ENCODE data around the gene DENND1B.
A peak's percentile ranks its signal among the peaks of the same experiment; 100 is the strongest.
"Not testable (repeated sequence)": the region's sequence is repeated elsewhere in the genome, so short reads cannot be mapped to it uniquely, and the experiment has no call there.

The DENND1B gene

DNA sequence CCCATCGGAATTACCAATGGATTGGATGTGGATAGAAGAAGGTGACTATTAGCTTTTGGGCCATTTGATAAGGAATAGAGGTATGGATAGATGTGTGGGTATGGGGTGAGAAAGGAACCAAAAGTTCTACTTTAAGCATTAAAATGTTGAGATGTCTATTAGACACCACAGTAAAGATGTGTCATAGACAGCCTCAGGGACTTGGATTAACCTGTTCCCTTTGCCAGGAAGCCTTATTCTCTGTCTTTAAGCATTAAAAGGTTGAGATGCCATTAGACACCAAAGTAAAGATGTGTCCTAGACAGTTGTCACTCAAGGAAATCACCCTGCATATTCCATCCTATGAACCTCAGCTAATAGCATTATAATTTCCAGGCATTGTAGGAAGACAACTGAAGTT, 11.0 kb upstream of the DENND1B start:
- DNase-seq (ENCODE audit: low read depth in 2 of 2) = no peak

DNA sequence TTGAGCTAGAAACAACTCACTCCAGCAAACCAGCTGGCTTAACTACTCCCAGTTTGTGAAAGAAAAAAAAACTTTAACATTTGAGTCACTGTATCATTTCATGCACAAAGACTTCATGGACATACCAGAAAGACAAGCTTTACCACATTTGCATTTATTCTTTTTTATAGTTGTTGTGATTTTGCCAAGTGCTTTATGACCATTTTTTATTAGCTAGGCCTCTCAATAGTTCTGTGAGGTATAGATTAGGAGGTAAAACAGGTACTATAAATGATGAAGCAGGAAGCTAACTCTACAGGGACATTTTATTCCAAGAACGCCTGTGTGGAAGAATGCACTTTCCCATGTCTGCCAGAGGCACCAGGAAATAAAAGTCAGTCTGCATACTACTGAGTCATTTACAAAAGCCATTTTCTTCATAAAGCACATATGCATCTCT, 8.2 kb upstream of the DENND1B start:
- no peak for DNase-seq (ENCODE audit: low read depth in 2 of 2)

DNA sequence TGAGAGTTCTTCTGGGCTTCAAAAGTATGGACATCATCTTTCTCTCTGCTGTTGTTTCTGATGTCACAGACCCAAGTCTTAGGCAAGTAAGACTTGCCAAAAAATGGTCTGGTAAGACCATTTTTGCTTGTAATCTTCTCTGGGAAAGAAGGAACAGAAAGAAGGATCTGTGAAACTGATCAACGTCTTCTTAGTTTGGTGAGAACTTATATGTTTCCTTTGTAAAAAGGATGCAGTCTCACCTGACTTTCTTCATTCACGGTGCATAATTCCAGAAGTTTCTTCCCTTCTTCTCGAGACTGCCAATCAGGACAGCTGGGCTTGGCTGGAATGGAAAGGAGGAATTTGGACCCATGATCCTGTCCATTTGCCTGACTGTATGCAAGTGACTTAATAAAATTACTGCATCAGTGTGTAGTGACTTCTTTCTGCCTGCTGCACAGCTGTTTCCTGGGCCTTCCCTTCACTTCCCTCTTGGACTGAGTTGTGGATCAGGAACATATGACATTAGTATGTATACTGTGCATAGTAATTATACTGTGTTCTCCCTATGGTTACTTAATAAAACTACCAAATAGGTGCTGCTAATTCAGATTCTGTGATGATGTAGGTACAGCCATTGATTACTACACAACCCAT, 7.6 kb upstream of the DENND1B start:
- no peak for DNase-seq (ENCODE audit: low read depth in 2 of 2)

DNA sequence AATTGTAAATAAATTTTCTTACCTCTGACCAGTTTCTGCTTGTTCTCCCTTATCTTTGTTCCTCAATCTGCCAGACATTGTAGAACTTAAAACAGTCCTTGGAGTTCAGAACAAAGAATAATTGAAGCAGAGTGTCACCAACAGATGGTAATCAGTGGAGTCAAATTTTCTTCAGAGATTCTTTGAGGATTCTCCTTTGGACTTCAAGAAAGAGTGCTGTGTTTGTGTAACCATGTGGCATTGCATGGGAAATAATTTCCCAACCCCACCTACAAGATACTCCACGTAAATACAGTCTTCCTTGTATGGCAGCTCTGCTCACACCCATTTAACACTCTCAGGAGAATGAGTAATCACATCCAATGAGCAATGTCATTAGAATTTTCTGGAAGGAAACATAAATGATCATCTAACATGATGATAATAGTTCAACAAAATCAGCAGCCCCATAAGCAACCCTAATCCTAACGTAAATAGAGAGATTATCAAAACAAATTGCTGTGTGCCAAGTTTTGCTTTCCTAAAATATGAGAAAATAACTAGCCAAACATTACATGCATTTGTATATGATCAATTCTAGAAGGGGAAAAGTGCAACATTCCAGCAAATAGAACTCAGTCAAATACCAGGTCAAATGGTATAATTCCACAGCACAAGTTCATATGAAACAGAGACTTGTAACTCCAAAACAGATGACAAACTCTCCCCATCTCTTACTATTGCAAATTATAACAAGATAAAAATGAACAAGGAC, 6.9 kb upstream of the DENND1B start:
- DNase-seq (ENCODE audit: low read depth in 2 of 2) = no peak

DNA sequence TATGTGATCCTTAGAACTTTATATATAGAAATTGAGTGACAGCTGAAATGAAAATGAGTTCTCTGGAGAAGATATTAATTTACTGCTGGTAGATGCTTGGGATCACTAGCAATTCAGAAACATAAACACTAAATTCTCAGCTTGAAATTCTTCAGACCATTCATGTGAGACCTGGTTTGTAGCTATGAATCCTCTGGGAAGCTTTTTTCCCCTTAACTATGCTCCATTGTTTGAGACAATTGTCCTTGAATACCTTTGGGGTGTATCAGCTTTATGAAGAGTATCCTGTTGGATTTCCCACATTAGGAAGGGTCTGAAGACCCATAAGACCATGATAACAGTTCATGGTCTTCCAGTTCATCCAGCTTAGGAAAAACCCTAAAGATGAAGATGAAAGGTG, 4.6 kb upstream of the DENND1B start:
- no peak for DNase-seq (ENCODE audit: low read depth in 2 of 2)

DNA sequence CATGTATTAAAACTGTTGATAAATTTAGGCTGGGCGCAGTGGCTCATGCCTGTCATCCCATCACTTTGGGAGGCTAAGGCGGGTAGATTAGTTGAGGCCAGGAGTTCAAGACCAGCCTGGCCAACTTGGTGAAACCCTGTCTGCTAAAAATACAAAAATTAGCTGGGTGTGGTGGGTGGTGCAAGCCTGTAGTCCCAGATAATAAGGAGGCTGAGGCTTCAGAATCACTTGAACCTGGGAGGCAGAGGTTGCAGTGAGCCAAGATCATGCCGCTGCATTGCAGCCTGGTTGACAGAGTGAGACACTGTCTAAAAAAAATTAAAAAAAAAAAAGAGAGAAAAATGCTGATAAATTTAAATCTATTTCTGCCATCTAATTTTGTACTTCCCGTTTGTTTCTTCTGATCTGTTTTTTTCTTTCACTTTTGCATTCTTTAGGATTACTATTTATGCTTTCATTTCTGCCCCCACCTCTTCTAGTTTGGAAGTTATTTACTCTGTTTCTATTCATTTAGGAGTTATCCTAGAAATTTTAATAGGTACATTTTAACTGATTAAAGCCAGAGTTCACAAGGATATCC, 3.2 kb upstream of the DENND1B start:
- DNase-seq (ENCODE audit: low read depth in 2 of 2) = no peak

DNA sequence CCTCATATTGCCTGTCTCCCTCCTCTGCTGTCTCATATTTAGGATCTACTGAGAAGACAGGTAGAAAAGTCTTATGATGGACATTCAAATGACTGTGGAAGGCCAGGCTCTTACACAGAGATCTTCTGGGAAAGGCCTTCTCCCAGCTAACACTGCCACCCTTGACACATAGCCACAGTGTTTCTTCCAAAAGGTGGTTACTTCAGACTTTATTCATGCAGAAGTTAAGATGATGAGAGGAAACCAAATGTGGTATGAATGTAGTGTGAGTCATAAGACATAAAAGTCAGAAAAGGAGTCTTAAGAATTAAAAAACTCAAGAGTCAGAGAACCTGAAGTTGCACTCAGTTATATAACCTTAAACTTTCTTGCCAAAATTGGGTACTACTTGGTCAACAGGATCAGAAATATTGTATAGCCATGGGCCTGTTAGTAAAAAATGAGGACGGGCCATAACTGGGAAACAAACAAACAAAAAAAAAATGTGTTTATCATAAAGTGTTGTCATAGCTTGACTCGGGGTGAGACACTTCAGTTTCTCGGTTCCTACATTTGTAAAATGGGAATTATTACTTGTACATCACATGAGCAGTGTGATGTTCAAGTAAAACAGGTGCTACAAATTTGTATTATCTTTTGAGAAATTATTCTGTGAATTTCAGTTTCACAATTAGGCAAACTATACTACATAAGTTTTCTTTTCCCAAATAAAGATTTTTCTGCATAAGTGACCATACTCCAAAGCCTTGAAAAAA, 1.2 kb upstream of the DENND1B start:
- DNase-seq (ENCODE audit: low read depth in 2 of 2) = peak in 1 of 2 donors; percentile 28

DNA sequence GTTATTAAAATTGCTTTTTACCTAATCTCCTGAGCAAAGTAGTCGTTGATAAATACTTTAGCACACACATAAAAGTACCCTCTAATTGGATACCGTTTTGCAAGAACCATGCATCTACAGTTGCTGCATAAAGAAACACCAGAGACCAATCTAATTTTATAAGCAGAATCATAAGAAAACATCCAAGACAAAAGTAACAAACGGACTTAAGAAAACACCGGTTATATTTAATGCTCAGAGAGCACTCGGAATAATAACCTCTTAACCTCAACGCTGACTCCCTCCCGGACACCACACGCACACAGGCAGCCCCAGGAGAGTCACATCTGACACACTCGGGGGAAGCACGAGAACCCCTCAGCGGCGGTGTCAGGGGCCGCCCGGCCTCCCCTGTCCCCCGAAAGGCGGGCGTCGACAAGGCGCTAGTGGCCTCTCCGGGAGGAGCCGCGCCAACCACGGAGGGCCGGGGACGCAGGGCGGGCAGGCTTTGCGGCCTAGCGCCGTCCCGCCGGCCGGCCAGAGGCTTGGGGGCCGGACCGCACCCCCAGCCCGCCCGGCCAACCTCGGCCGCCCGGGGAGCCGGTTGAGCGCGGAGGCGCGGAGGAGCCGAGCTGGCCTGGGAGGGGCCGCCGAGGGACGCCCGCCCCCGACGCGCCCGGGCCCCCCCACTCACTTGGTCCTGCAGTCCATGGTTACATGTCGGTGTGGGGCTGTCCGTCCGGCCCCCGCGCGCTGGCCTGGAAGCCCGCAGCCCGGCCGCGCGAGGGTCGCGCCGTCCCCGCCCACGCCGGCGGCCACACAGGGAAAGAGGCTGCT, 606 bp downstream of the DENND1B start:
- peak; percentile 36 to 43 for DNase-seq (ENCODE audit: low read depth in 2 of 2)

DNA sequence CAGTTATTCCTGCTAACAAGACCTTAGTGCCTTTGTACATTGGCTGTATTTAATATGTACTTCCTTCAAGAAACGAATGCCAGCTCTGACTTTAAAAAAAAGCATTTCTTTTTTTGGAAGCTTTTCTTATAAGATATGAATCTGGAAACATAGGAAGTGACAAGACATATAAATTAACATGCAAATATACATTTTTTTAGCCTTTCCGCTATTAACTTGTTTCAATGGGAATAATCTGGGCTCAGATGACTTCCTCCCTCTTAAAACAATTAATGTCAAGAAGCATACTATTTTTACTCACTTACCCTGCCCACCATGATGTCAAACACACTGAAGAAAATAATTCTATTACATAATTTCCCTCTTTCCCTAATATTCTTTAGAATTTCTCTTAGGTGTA, 1.4 kb downstream of the DENND1B start:
- DNase-seq (ENCODE audit: low read depth in 2 of 2) = no peak

DNA sequence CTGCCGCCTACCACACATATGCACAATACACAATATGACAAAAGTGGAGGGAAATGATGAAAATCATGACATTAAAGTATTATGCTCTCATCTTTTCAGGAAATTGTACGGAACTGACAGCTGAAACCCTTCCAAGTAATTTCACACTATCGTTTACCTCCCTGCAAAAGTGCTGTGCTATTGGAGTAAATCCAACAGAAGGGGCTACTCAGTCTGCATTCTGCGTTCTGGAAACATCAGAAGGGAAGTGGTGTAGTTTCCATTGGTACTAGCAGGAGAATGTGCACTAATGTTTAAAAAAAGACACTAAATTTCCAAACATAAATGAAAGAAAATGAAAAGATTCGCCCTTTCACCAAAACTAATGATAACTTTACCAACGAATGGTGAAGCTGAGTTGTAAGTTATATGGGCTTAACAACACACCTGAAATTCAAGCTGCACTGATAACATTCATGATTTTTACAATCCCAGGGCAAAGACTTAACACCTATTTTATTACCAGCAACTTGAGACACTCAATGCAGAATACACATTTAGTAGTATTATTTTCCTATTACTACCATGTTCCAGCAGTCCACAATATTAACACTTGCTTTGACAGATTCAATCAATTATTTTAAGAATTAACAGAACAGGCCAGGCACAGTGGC, 3.2 kb downstream of the DENND1B start:
- no peak for DNase-seq (ENCODE audit: low read depth in 2 of 2)

DNA sequence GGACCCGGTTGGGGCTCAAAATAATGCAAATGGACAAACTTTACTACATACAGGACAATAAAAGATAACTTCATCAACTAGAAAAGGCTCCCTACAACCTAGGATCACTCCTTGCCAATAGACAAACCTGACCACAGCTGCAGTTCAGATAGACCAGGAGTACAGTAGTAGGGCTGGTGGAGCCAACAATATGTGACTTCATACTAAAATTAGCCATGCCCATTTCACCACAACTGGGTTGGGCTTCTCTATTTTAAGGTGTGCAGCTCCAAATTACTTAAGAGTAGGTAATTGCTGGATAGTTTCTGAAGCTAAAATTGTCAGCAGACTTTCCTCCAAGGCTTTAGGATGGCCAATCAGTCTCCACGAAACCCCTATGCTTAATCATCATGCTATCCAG, 3.9 kb downstream of the DENND1B start:
- DNase-seq (ENCODE audit: low read depth in 2 of 2) = no peak

DNA sequence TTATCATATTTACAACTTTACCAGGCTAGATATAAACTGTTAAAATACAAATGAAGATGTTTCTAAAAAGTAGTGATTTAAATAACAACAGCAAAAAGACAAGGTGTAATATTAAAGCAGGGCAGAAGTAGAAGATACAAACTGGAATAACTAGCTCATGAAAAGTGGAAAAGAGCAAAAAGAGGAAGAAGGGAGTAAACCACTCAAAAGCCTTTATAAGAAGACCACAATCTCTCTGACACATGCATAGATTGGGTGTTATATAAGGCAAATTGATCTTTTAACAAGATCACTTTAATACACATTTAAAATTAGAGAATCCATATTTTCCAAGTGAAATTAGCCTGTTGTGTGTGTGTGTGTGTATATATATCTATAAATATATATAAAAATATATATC, 5.0 kb downstream of the DENND1B start:
- no peak for DNase-seq (ENCODE audit: low read depth in 2 of 2)

DNA sequence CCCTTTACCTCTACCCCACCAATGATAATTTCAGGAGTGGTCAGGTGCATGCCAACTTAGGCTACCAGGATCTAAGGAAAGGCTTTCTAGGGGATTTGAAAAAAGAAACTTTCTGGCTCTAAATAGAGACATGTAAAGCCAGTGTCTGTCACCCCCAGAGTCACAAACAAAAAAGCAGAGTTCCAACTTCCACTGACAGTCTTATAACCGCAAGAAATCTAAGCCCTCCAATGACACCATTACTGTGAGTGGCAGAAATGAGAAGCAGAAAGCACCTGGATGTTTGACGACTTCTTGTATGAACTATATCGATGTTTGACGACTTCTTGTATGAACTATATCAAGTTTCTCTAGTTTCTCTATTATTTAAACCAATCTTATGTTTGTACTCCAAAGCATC, 6.0 kb downstream of the DENND1B start:
- DNase-seq (ENCODE audit: low read depth in 2 of 2) = no peak

DNA sequence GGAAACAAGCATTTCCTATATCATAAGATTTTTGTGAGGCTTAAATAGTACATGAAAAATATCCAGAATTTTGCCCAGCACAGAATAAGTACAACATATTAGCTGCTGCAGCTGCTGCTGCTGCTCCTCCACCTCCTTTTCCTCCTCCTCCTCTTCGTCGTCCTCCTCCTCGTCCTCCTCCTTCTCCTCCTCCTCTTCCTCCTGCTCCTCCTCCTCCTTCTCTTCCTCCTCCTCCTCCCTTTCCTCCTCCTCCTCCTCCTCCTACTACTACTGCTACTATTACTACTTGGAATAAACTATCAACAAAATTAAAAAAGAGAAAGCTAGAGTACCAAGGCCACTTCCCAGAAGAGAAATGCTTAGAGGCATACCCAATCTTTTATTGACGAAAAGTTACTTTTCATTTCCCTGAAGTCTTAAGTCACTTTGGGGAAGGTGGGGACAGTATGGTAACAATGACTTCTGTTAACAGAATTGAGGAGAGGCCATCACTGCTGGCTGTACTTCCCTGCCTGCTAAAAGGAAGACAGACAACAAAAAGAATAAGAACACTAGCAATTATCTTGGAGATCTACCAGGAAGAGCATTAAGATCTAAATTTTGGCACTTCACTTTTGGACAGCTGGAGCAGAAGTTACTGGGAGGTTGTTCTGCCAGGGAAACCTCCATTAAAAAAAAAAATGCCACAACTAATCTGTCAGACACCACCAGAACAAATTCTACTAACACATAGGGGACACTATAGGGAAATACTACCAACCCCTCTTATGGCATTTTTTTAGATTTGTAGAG, 7.1 kb downstream of the DENND1B start:
- DNase-seq (ENCODE audit: low read depth in 2 of 2) = no peak

DNA sequence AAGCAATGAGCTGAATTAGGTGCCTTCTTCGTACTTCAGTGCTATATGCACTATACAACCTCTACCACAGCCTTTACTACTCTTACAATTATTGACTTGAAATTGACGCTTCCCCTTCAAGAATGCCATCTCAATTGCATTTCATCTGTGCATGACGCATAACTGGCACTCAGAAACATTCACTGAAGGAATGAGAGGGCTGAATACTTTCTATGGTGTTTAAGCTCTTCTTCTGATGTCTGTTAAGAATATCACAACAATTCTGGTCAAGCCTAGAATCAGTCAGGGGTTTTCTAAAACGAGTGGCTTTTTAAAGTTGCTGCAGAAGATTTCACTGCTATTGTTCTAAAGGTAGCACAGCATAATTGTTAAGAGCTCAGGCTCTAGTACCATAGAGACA, 11.5 kb downstream of the DENND1B start:
- DNase-seq (ENCODE audit: low read depth in 2 of 2) = no peak

DNA sequence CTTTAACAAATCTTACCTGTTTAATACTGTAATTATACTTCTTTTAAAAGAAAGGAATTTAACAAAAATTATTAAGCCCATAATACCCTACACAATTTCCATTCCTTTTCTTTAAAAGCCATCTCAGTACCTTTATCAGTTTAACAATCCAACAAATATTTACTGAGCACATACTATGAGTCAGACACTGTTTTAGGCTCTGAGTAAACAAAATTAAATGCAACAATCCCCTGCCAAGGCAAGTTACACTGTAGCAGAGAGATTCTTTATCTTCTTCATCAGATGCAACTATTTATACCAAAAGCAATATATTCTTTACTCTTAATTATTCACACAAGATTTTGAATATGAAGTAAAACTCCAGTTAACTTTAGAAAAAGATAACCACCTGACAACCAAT, 12.0 kb downstream of the DENND1B start:
- DNase-seq (ENCODE audit: low read depth in 2 of 2) = no peak

DNA sequence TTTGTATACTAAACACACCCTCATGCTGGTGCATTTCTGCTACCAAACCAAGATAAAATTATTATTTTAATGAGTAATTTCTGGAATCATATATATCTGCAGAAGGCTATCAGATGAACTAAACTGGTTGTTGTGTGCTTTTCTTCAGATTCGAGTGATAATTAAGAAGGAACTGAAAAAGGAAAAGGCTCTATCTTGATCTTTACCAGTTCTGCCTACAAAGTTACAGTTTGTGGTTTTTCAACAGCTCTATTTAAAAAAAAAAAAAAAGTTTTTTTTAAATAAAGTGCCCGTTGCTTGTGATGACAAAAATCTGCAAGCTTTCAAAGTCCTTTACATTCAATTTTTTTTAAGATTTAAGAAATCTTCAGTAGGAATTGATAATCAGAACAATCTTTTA, 13.6 kb downstream of the DENND1B start:
- DNase-seq (ENCODE audit: low read depth in 2 of 2) = no peak

DNA sequence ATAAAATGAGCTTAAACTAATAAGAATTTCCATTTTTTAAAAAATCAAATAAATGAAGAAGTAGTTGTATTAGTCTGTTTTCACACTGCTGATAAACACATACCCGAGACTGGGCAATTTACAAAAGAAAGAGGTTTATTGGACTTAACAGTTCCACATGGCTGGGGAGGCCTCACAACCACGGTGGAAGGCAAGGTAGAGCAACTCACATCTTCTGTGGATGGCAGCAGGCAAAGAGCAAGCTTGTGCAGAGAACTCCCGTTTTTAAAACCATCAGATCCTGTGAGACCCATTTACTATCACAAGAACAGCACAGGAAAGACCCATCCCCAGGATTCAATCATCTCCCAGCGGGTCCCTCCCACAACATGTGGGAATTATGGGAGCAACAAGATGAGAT, 19.7 kb downstream of the DENND1B start:
- DNase-seq (ENCODE audit: low read depth in 2 of 2) = not testable (repeated sequence)

DNA sequence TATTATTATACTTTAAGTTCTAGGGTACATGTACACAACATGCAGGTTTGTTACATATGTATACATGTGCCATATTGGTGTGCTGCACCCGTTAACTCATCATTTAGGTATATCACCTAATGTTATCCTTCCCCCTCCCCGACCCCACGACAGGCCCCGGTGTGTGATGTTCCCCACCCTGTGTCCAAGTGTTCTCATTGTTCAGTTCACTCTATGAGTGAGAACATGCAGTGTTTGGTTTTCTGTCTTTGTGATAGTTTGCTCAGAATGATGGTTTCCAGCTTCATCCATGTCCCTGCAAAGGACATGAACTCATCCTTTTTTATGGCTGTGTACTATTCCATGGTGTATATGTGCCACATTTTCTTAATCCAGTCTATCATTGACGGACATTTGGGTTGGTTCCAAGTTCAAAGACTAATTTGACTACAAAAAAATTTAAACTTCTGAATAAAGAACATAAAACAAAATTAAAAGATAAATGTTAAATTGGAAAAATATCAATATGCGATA, 22.6 kb downstream of the DENND1B start:
- not testable (repeated sequence) for DNase-seq (ENCODE audit: low read depth in 2 of 2)

DNA sequence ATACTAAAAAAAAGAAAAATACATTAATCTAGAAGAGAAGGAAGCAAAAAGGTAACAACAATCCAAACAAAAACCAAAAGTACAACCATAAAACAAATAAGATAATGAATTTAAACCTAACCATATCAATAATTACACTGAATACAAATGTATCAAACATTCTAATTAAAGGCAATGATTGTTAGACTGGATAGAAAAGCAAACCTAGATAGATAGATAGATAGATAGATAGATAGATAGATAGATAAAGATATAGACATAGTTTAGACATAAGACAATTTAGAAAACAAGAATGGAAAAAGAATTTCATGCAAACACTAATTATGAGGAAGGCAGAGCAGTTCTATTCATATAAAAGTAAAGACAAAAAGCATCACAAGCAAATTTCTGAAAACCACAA, 24.9 kb downstream of the DENND1B start:
- no peak for DNase-seq (ENCODE audit: low read depth in 2 of 2)

Measured in stimulated activated CD4-positive, alpha-beta T cell treated with anti-CD3 and anti-CD28 coated beads, Interleukin-4, amount 100 ng/mL, for 48 hours (primary cell).